IMR-90 (cell line): ENCODE results near the gene TEX35. TPM values are rescaled to one million over a fixed set of nuclear protein-coding genes. Genes with fewer than 3 reads are reported as not detected.

ENCODE experiments used
- ATAC-seq: fragments of 200-7000 bp; cut with Tn5 transposase; 2 replicates; pipeline ENCODE4 v1.9.1; 2020; ENCODE audit warnings: low read depth, mild to moderate bottlenecking, moderate library complexity
- BruUV-seq: library from RNA; stranded (reverse); fragments of 400-500 nt; replicated peaks from 2 replicates; lab custom pipeline; 2021; lab: Mats Ljungman, UMichigan
- CTCF ChIA-PET: fragments of 300-600 bp; formaldehyde crosslinking; extraction: SDS; loops from one replicate; lab custom pipeline; 2021; ENCODE audit warnings: antibody characterized with exemption; lab: Yijun Ruan, JAX
- POLR2A ChIA-PET: fragments of 300-600 bp; sonication (Branson Sonifier 250); formaldehyde crosslinking; loops from one replicate; lab custom pipeline; 2022; ENCODE audit warnings: antibody characterized with exemption; ENCODE audit not compliant: unreplicated experiment; lab: Charles Lee
- DNase-seq: peaks from one replicate; pipeline ENCODE4 v3.0.0; 2013
- H2AFZ ChIP-seq: replicated peaks from 2 replicates; pipeline ENCODE3; 2013; ENCODE audit warnings: low read length, mild to moderate bottlenecking; ENCODE audit not compliant: poor library complexity
- H2AK5ac ChIP-seq: 2 replicates; pipeline ENCODE4 v1.6.1; 2013; ENCODE audit warnings: low read depth, low read length, inconsistent platforms
- H2AK9ac ChIP-seq: replicated peaks from 2 replicates; pipeline ENCODE3; 2013; ENCODE audit warnings: mild to moderate bottlenecking, low read depth, low read length, moderate library complexity; ENCODE audit not compliant: poor library complexity
- H2BK120ac ChIP-seq: 2 replicates; pipeline ENCODE4 v1.6.1; 2013; ENCODE audit warnings: low read depth, low read length, inconsistent platforms
- H2BK15ac ChIP-seq: 3 replicates; pipeline ENCODE4 v1.6.1; 2013; ENCODE audit warnings: low read depth, low read length, inconsistent platforms
- H2BK20ac ChIP-seq: 2 replicates; pipeline ENCODE4 v1.6.1; 2013; ENCODE audit warnings: low read depth, mild to moderate bottlenecking, inconsistent platforms, low read length, moderate library complexity
- H2BK5ac ChIP-seq: 2 replicates; pipeline ENCODE4 v1.6.1; 2013; ENCODE audit warnings: mild to moderate bottlenecking, low read depth, low read length, inconsistent platforms; ENCODE audit not compliant: poor library complexity, severe bottlenecking
- H3K14ac ChIP-seq: replicated peaks from 2 replicates; pipeline ENCODE4 v1.6.1; 2013; ENCODE audit warnings: low read depth, low read length, inconsistent platforms
- H3K18ac ChIP-seq: 2 replicates; pipeline ENCODE4 v1.6.1; 2013; ENCODE audit warnings: low read depth, low read length, control low read depth
- H3K23ac ChIP-seq: 2 replicates; pipeline ENCODE4 v1.6.1; 2013; ENCODE audit warnings: low read depth, low read length, inconsistent platforms
- H3K27ac ChIP-seq: 2 replicates; pipeline ENCODE4 v1.5.1; 2013; ENCODE audit warnings: mild to moderate bottlenecking, control low read depth, low read length; ENCODE audit not compliant: insufficient read depth
- H3K27me3 ChIP-seq: 2 replicates; pipeline ENCODE4 v1.6.1; 2013; ENCODE audit warnings: low read length; ENCODE audit not compliant: control insufficient read depth, insufficient read depth
- H3K36me3 ChIP-seq: 2 replicates; pipeline ENCODE4 v1.6.1; 2013; ENCODE audit warnings: low read length, mixed read lengths; ENCODE audit not compliant: control insufficient read depth, insufficient read depth
- H3K4ac ChIP-seq: 2 replicates; pipeline ENCODE4 v1.6.1; 2013; ENCODE audit warnings: low read depth, low read length, inconsistent platforms
- H3K4me1 ChIP-seq: 2 replicates; pipeline ENCODE4 v1.6.1; 2013; ENCODE audit warnings: low read length, mixed read lengths; ENCODE audit not compliant: control insufficient read depth, insufficient read depth
- H3K4me2 ChIP-seq: 2 replicates; pipeline ENCODE4 v1.6.1; 2013; ENCODE audit warnings: low read depth, mild to moderate bottlenecking, control low read depth, low read length, moderate library complexity
- H3K4me3 ChIP-seq: 2 replicates; pipeline ENCODE4 v1.5.1; 2013; ENCODE audit warnings: low read depth, mild to moderate bottlenecking, control low read depth, low read length, moderate library complexity; ENCODE audit not compliant: insufficient read depth
- H3K56ac ChIP-seq: 2 replicates; pipeline ENCODE4 v1.6.1; 2013; ENCODE audit warnings: low read length, inconsistent platforms; ENCODE audit not compliant: insufficient read depth; ENCODE audit errors: extremely low read depth
- H3K79me1 ChIP-seq, 2 experiments: 2 replicates each; pipeline ENCODE4 v1.6.1; 2013; ENCODE audit warnings: low read length in 2 of 2, inconsistent platforms in 1 of 2, low read depth in 1 of 2
- H3K9ac ChIP-seq: 2 replicates; pipeline ENCODE4 v1.6.1; 2013; ENCODE audit warnings: low read depth, low read length, control low read depth
- H3K9me1 ChIP-seq: 2 replicates; pipeline ENCODE4 v1.6.1; 2013; ENCODE audit warnings: low read length, inconsistent platforms; ENCODE audit not compliant: insufficient read depth
- H3K9me3 ChIP-seq: 2 replicates; pipeline ENCODE4 v1.6.1; 2013; ENCODE audit warnings: low read length; ENCODE audit not compliant: control insufficient read depth, insufficient read depth
- H4K20me1 ChIP-seq: 2 replicates; pipeline ENCODE4 v1.6.1; 2013; ENCODE audit warnings: low read length, inconsistent platforms; ENCODE audit not compliant: insufficient read depth
- H4K5ac ChIP-seq: 2 replicates; pipeline ENCODE4 v1.6.1; 2013; ENCODE audit warnings: mild to moderate bottlenecking, low read depth, low read length, control low read depth
- H4K8ac ChIP-seq, 2 experiments: 2 replicates each; pipeline ENCODE4 v1.6.1; 2013; ENCODE audit warnings: low read depth in 2 of 2, low read length in 2 of 2, control low read depth in 1 of 2, inconsistent platforms in 1 of 2
- H4K91ac ChIP-seq: 2 replicates; pipeline ENCODE4 v1.6.1; 2013; ENCODE audit warnings: low read depth, low read length, inconsistent platforms; ENCODE audit not compliant: insufficient read depth
- BHLHE40 ChIP-seq: fragments of 150-350 bp; IDR thresholded peaks from 2 replicates; pipeline ENCODE4 v1.6.1; 2016; ENCODE audit warnings: mild to moderate bottlenecking, low read depth, low read length
- CEBPB ChIP-seq: IDR thresholded peaks from 2 replicates; pipeline ENCODE4 v1.6.1; 2012; ENCODE audit warnings: low read depth, low read length, improper control_type of control experiment
- CHD1 ChIP-seq: IDR thresholded peaks from 2 replicates; pipeline ENCODE4 v1.6.1; 2012; ENCODE audit warnings: low read depth, low read length, improper control_type of control experiment
- FOS ChIP-seq: fragments of 150-350 bp; IDR thresholded peaks from 2 replicates; pipeline ENCODE4 v1.6.1; 2016; ENCODE audit warnings: low read depth, low read length
- MAFK ChIP-seq: IDR thresholded peaks from 2 replicates; pipeline ENCODE4 v1.6.1; 2012; ENCODE audit warnings: low read depth, low read length, improper control_type of control experiment
- MAZ ChIP-seq: IDR thresholded peaks from 2 replicates; pipeline ENCODE4 v1.6.1; 2012; ENCODE audit warnings: low read depth, mild to moderate bottlenecking, low read length, improper control_type of control experiment, moderate library complexity, borderline replicate concordance
- POLR2A ChIP-seq: IDR thresholded peaks from 2 replicates; pipeline ENCODE4 v1.6.1; 2012; ENCODE audit warnings: mild to moderate bottlenecking, low read depth, low read length
- RAD21 ChIP-seq: IDR thresholded peaks from 2 replicates; pipeline ENCODE4 v1.6.1; 2012; ENCODE audit warnings: low read length, improper control_type of control experiment
- RCOR1 ChIP-seq: IDR thresholded peaks from 2 replicates; pipeline ENCODE4 v1.6.1; 2012; ENCODE audit warnings: mild to moderate bottlenecking, low read length, improper control_type of control experiment; ENCODE audit not compliant: insufficient replicate concordance
- SMC3 ChIP-seq: fragments of 150-350 bp; IDR thresholded peaks from 2 replicates; pipeline ENCODE4 v1.6.1; 2016; ENCODE audit warnings: low read depth, mild to moderate bottlenecking, antibody characterized with exemption, low read length, moderate library complexity
- WGBS, 2 experiments: methylation state at CpG; one replicate each; pipeline versions ENCODE4 v1.1.5 to v1.1.7; 2013; ENCODE audit warnings: missing lambda C conversion rate in 2 of 2; ENCODE audit not compliant: insufficient read length in 1 of 2; ENCODE audit errors: extremely low coverage in 2 of 2; 5-methylcytosine and 5-hydroxymethylcytosine counted together
- dilution Hi-C: fragments of 300-500 bp; cut with HindIII; formaldehyde crosslinking; loops from one replicate; pipeline ENCODE4 v1.14.3; 2018; ENCODE audit warnings: low sequenced_read_pairs; ENCODE audit not compliant: unreplicated experiment
- in situ Hi-C: fragments of 300-500 bp; cut with MboI; formaldehyde crosslinking; loops from 3 replicates; pipeline ENCODE4 v1.14.3; 2019; ENCODE audit warnings: low sequenced_read_pairs, inconsistent platforms, mixed read lengths
- intact Hi-C: fragments of 100-400 bp; cut with micrococcal nuclease; formaldehyde crosslinking; loops from 2 replicates; pipeline ENCODE4 v1.10.0; 2022
- polyA plus RNA-seq, 3 experiments: library from polyadenylated mRNA; depleted of rRNA; stranded (reverse); fragments of >200 nt; gene quantifications; 2 replicates each; pipeline ENCODE4 v1.2.3, GENCODE V29; 2012; ENCODE audit warnings: low replicate concordance in 1 of 3
- total RNA-seq: library from RNA; depleted of rRNA; stranded (reverse); fragments of >200 nt; gene quantifications from 2 replicates; pipeline ENCODE4 v1.2.3, GENCODE V29; 2012
- TF ChIP-seq, protein P1 (sequence below): fragments of 150-350 bp; IDR thresholded peaks from 2 replicates; pipeline ENCODE4 v1.6.1; 2017; ENCODE audit warnings: mild to moderate bottlenecking, antibody characterized with exemption, low read length, low read depth

Gene TEX35
- total and polyA plus RNA-seq, 2 of the 4 experiments (the other 2 are of a cell fraction), result 0.05 TPM; not detected in 1

DNA sequence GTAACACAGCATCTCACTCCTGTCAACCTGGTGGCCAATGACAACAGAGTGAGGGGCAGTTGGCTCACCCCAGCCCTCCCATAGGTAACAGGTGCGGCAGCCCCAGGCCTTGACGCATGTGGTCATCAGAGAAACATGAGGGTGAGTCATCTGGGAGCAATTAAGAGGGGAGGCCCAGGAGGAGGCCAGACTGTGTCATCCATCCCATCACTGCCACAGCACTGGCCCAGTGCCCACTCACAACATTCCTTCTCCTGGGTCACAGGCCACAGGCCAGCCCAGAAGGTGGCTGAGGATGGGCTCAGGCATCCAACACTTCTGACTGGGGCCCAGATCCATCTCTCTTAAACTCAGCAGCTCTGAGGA lies 17.1 kb downstream of the TEX35 start:
- peak overlapping the region; percentile 38 for H2BK120ac ChIP-seq
- ChIA-PET CTCF (interaction anchor here (0.8 to 0.9 kb wide), 2 partner anchors 219 to 478 kb away, joined by 3 read pairs; no protein-coding TSS in a partner anchor), POLR2A (no interaction called here)
- peak overlapping the region; percentile 54 for H2AK5ac ChIP-seq
- H3K4me2 ChIP-seq, result peak overlapping the region; percentile 34
- no peak overlapping the region; the same call in 1 of the 2 replicates for H3K18ac ChIP-seq
- H4K91ac ChIP-seq, result peak overlapping the region; percentile 26; the same call in 1 of the 2 replicates
- peaks cover 6% of the 10 kb centered on the region; the same call in 1 of the 2 replicates for H3K9me1 ChIP-seq
- no peak overlapping the region for H3K27ac ChIP-seq
- peak overlapping the region; percentile 60 for H2BK5ac ChIP-seq
- BruUV-seq, result no TSS peak
- peak overlapping the region; percentile 45 for H2BK20ac ChIP-seq
- H3K56ac ChIP-seq, result peak overlapping the region; percentile 7; the same call in 1 of the 2 replicates
- 0 out of 2 replicates have a peak overlapping the region, but pooled peaks have one; percentile 26 for H3K23ac ChIP-seq
- peak overlapping the region; percentile 29; the same call in 1 of the 3 replicates for H2BK15ac ChIP-seq
- DNase-seq (peak; percentile 86), ATAC-seq (peak; percentile 68)
- dilution Hi-C loops (no loop called here), intact Hi-C loops (loop anchor here (5.0 kb wide), 3 partner anchors 218 to 837 kb away; partner anchors contain the start of genes AXDND1 and SOAT1), in situ Hi-C loops (loop anchor here (5.0 to 10.0 kb wide), 2 partner anchors 477 to 835 kb away; partner anchors contain the start of gene AXDND1)
- no peaks in the 10 kb centered on the region; the same call in 1 of the 2 replicates for H4K20me1 ChIP-seq
- H2AK9ac ChIP-seq, result peak overlapping the region; percentile 6
- H3K9ac ChIP-seq, result no peak overlapping the region
- peak; percentile 90 for TF ChIP-seq FOS
- TF ChIP-seq MAZ, result peak; percentile 51; the same call in 1 of the 2 replicates
- TF ChIP-seq, protein P1, sequence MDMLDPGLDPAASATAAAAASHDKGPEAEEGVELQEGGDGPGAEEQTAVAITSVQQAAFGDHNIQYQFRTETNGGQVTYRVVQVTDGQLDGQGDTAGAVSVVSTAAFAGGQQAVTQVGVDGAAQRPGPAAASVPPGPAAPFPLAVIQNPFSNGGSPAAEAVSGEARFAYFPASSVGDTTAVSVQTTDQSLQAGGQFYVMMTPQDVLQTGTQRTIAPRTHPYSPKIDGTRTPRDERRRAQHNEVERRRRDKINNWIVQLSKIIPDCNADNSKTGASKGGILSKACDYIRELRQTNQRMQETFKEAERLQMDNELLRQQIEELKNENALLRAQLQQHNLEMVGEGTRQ, result no peak
- no peak for TF ChIP-seq POLR2A
- peak; percentile 22; the same call in 1 of the 2 replicates for TF ChIP-seq BHLHE40
- no peak for TF ChIP-seq MAFK
- TF ChIP-seq RAD21, result no peak
- TF ChIP-seq CHD1, result no peak
- TF ChIP-seq CEBPB, result no peak
- TF ChIP-seq RCOR1, result peak; percentile 95
- no peak for TF ChIP-seq SMC3
- no peak overlapping the region for H4K5ac ChIP-seq
- no peaks in the 10 kb centered on the region for H3K27me3 ChIP-seq
- peaks cover 14% of the 10 kb centered on the region for H3K4me1 ChIP-seq
- H3K79me1 ChIP-seq, result no peaks in the 10 kb centered on the region
- no peaks in the 10 kb centered on the region for H3K9me3 ChIP-seq
- H4K8ac ChIP-seq, result peak overlapping the region in 1 of 2 experiments; percentile 64; a peak in 2 of 4 replicates
- WGBS, 2 experiments, result no CpG with 5 or more reads among the region's 2 CpGs
- H3K14ac ChIP-seq, result peak overlapping the region; percentile 40; the same call in 1 of the 2 replicates
- H3K36me3 ChIP-seq, result no peaks in the 10 kb centered on the region
- H3K4me3 ChIP-seq, result no peak overlapping the region
- H3K4ac ChIP-seq, result peak overlapping the region; percentile 74
- peak overlapping the region; percentile 58 for H2AFZ ChIP-seq
